ENCODE results near the gene DISC1.
A peak's percentile ranks its signal among the peaks of the same experiment; 100 is the strongest.

DISC1 gene

GRCh38 chr1:231806623-231807495, 180.3 kb downstream of the DISC1 start:
- no peak for TF ChIP-seq ZNF384 (IDR thresholded peaks at IDR 0.05)
- TF ChIP-seq BHLHE40 (IDR thresholded peaks at IDR 0.05; ENCODE audit: borderline replicate concordance): no peak
- TF ChIP-seq LEF1 (IDR thresholded peaks at IDR 0.05; ENCODE audit: borderline replicate concordance): no peak
- no peak for TF ChIP-seq ELF4 (IDR thresholded peaks at IDR 0.05)
- TF ChIP-seq SUZ12 (IDR thresholded peaks at IDR 0.05): no peak
- no peak for TF ChIP-seq TARDBP (IDR thresholded peaks at IDR 0.05)
- no peak for TF ChIP-seq ARNT (IDR thresholded peaks at IDR 0.05)
- no peak for TF ChIP-seq PKNOX1 (IDR thresholded peaks at IDR 0.05)
- TF ChIP-seq FOXM1 (IDR thresholded peaks at IDR 0.05; ENCODE audit: borderline replicate concordance): no peak
- no peak for TF ChIP-seq FOXK2 (IDR thresholded peaks at IDR 0.05)
- no peak for TF ChIP-seq FOXA1 (IDR thresholded peaks at IDR 0.05)
- TF ChIP-seq L3MBTL2 (conservative IDR thresholded peaks at IDR 0.05): no peak
- no peak for TF ChIP-seq NFRKB (IDR thresholded peaks at IDR 0.05)
- no peak for TF ChIP-seq CTBP1 (IDR thresholded peaks at IDR 0.05; ENCODE audit: borderline replicate concordance)
- no peak for TF ChIP-seq HDGF (IDR thresholded peaks at IDR 0.05; ENCODE audit: borderline replicate concordance)
- peak; percentile 87 for DNase-seq (ENCODE audit: extremely low spot score)
- ChIA-PET POLR2A (interaction anchor here (1.2 kb wide), 1 partner anchor 42 kb away, joined by 3 read pairs; no protein-coding TSS in a partner anchor), CTCF (interaction anchor here (1.1 to 2.3 kb wide), 4 partner anchors 11 to 50 kb away, joined by 3 to 16 read pairs (median 6); no protein-coding TSS in a partner anchor)

GRCh38 chr1:231807541-231807940, 181.0 kb downstream of the DISC1 start:
- ChIA-PET CTCF (interaction anchor here (0.6 to 2.3 kb wide), 2 partner anchors 51 to 223 kb away, joined by 3 to 7 read pairs; no protein-coding TSS in a partner anchor), POLR2A (no interaction called here)
- TF ChIP-seq SP1 (IDR thresholded peaks at IDR 0.05) (no peak), FOXK2 (IDR thresholded peaks at IDR 0.05) (no peak), BHLHE40 (IDR thresholded peaks at IDR 0.05; ENCODE audit: borderline replicate concordance) (no peak), CTBP1 (IDR thresholded peaks at IDR 0.05; ENCODE audit: borderline replicate concordance) (no peak), FOXM1 (IDR thresholded peaks at IDR 0.05; ENCODE audit: borderline replicate concordance) (no peak), ARNT (IDR thresholded peaks at IDR 0.05) (no peak), ZNF384 (IDR thresholded peaks at IDR 0.05) (no peak), LEF1 (IDR thresholded peaks at IDR 0.05; ENCODE audit: borderline replicate concordance) (no peak), NFRKB (IDR thresholded peaks at IDR 0.05) (no peak), SUZ12 (IDR thresholded peaks at IDR 0.05) (no peak), PKNOX1 (IDR thresholded peaks at IDR 0.05) (no peak), L3MBTL2 (conservative IDR thresholded peaks at IDR 0.05) (no peak), TARDBP (IDR thresholded peaks at IDR 0.05) (no peak), FOXA1 (IDR thresholded peaks at IDR 0.05) (no peak)
- DNase-seq (ENCODE audit: extremely low spot score): no peak

- ChIA-PET POLR2A (no interaction called here), CTCF (interaction anchor here (0.6 to 2.3 kb wide), 2 partner anchors 52 to 224 kb away, joined by 3 to 7 read pairs; no protein-coding TSS in a partner anchor)
- TF ChIP-seq SP1 (IDR thresholded peaks at IDR 0.05) (no peak), ARNT (IDR thresholded peaks at IDR 0.05) (no peak), BHLHE40 (IDR thresholded peaks at IDR 0.05; ENCODE audit: borderline replicate concordance) (no peak), TARDBP (IDR thresholded peaks at IDR 0.05) (no peak), ZNF384 (IDR thresholded peaks at IDR 0.05) (no peak), HDGF (IDR thresholded peaks at IDR 0.05; ENCODE audit: borderline replicate concordance) (no peak), L3MBTL2 (conservative IDR thresholded peaks at IDR 0.05) (no peak), ELF4 (IDR thresholded peaks at IDR 0.05) (no peak), PKNOX1 (IDR thresholded peaks at IDR 0.05) (no peak), FOXM1 (IDR thresholded peaks at IDR 0.05; ENCODE audit: borderline replicate concordance) (no peak), LEF1 (IDR thresholded peaks at IDR 0.05; ENCODE audit: borderline replicate concordance) (no peak), FOXA1 (IDR thresholded peaks at IDR 0.05) (no peak), NFRKB (IDR thresholded peaks at IDR 0.05) (no peak), CTBP1 (IDR thresholded peaks at IDR 0.05; ENCODE audit: borderline replicate concordance) (no peak), FOXK2 (IDR thresholded peaks at IDR 0.05) (no peak), SUZ12 (IDR thresholded peaks at IDR 0.05) (no peak)
- DNase-seq (ENCODE audit: extremely low spot score): no peak
Measured at GRCh38 chr1:231808116-231808515, 181.5 kb downstream of the DISC1 start.

- ChIA-PET CTCF (interaction anchor here (2.3 kb wide), 1 partner anchor 52 kb away, joined by 7 read pairs; no protein-coding TSS in a partner anchor), POLR2A (no interaction called here)
- TF ChIP-seq SUZ12 (IDR thresholded peaks at IDR 0.05) (no peak), FOXK2 (IDR thresholded peaks at IDR 0.05) (no peak), ARNT (IDR thresholded peaks at IDR 0.05) (no peak), PKNOX1 (IDR thresholded peaks at IDR 0.05) (no peak), ELF4 (IDR thresholded peaks at IDR 0.05) (no peak), SP1 (IDR thresholded peaks at IDR 0.05) (no peak), CTBP1 (IDR thresholded peaks at IDR 0.05; ENCODE audit: borderline replicate concordance) (no peak), FOXM1 (IDR thresholded peaks at IDR 0.05; ENCODE audit: borderline replicate concordance) (no peak)
- DNase-seq (ENCODE audit: extremely low spot score): no peak
Measured at GRCh38 chr1:231808990-231809389, 182.4 kb downstream of the DISC1 start.

GRCh38 chr1:231810415-231810814, 183.8 kb downstream of the DISC1 start:
- ChIA-PET CTCF (no interaction called here), POLR2A (no interaction called here)
- no peak for DNase-seq (ENCODE audit: extremely low spot score)
- TF ChIP-seq ELF4 (IDR thresholded peaks at IDR 0.05): no peak
